GM21619 (cell line): Measurements from ENCODE around the gene GTPBP3.
"Not testable (repeated sequence)": the region's sequence is repeated elsewhere in the genome, so short reads cannot be mapped to it uniquely, and the experiment has no call there.

ENCODE experiments used
- ATAC-seq: cut with Tn5 transposase; IDR thresholded peaks from one replicate; pipeline ENCODE4 v1.9.1; 2021; ENCODE audit not compliant: unreplicated experiment

The GTPBP3 gene

GRCh38 chr19:17341386-17341785, 4.0 kb downstream of the GTPBP3 start:
- ATAC-seq, result no peak

GRCh38 chr19:17341845-17342244, 4.5 kb downstream of the GTPBP3 start:
- no peak for ATAC-seq

- ATAC-seq, result no peak
Measured at GRCh38 chr19:17346109-17346671, 8.8 kb downstream of the GTPBP3 start.

- no peak for ATAC-seq
Measured at GRCh38 chr19:17347361-17347760, 10.0 kb downstream of the GTPBP3 start.

- ATAC-seq, result no peak
Measured at GRCh38 chr19:17347877-17348276, 10.5 kb downstream of the GTPBP3 start.

DNA sequence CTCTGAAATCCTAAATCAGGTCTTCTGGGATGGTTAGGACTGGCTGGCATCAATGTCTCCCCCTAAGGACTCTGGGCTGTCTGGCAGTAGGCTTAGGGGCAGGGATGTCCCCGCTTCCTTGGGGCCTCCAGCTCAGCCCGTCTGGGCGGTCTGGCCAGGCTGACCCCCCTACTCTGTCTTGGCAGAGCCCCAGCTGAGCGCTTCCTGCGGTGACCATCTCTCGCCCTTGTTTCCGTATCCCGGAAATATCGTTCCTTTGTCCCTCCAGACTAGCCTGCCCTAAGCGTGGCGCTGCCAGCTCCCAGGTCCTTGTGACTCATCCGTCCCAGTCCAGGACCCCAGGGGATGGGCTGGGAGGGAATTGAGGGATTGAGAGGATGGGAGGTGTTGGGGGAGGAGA, 11.3 kb downstream of the GTPBP3 start:
- ATAC-seq, result no peak

GRCh38 chr19:17351815-17352435, 14.6 kb downstream of the GTPBP3 start:
- no peak for ATAC-seq

GRCh38 chr19:17352608-17353280, 15.4 kb downstream of the GTPBP3 start:
- no peak for ATAC-seq

- ATAC-seq, result no peak
Measured at GRCh38 chr19:17353386-17353785, 16.0 kb downstream of the GTPBP3 start.

GRCh38 chr19:17357078-17357666, 19.8 kb downstream of the GTPBP3 start:
- no peak for ATAC-seq

DNA sequence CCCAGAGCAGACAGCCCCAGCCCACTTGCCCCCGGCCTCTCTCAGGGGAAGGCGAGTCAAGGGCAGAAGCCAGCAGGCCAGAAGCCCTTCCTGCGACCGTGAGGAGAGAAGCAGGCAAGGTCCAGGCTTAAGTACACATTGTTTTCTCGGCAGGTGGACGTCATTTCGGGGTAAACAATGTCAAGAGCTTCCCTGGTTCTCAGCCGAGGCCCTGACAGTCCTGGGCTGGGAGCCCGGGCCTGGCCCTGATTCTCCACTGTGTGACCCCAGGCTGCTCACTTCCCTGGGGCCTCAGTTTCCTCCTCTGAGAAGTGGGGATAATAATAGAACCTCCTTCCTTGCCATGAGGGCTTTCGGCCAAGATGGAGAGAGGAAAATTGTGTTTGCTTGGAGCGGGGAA, 20.4 kb downstream of the GTPBP3 start:
- no peak for ATAC-seq

DNA sequence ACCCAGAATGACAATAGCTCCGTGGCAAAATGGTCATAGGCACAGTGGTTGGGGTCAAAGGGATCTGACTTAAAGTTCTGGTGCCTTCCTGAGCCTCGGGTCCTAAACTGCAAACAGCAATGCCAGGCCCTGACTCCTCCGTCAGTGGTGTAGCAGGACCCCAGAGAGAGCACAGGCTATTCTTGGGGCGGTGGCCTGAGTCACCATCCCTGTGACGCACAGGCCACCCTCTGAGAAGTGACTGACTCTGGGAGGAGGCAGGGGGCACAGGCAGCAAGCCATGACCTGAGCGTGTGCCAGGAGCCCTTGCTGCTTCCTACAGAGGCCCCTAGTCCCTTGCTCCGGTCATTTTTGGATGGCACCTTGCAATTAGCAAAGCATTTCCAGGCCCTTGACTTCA, 21.0 kb downstream of the GTPBP3 start:
- ATAC-seq, result no peak

DNA sequence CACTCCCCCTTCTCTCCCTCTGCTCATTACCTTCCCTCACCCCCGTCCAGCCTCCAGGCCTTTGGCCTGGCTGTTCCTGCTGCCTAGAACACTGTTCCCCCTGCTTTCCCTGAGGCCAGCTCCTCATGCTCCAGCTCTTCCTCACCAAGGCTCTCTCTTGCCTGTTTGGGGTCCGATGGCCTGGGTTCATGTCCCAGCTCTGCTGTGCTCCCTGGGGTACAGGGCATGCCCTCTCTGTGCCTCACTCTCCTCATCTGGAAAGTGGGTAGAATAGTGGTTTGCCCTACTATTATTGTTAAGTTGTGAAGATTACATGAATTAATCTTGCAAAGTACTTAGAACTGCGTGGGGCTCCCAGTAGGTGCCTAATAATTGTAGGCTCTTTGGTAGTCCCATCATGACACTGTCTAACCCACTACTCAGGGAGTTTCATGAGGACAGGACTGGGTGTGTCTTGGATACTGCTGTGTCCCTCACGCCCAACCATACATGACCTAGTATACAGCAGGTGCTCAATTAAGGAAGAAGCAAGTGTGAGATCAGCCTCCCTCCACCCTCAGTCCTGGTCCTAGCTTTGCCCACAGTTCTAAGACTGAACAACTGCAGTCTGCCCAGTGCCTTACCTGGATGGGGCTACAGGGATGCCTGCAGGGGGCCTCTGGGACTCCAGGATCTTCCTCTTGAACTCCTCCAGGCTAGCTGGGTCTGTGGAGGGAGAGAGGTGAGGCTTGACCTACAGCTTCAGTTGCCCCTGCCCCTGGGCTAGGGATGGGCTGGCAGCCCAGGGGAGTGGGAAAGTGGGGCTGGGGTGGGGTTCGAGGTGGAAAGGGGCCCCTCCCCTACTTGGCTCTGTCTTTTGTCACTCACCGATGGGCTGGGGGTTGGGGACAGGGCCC, 22.8 kb downstream of the GTPBP3 start:
- ATAC-seq, result no peak

DNA sequence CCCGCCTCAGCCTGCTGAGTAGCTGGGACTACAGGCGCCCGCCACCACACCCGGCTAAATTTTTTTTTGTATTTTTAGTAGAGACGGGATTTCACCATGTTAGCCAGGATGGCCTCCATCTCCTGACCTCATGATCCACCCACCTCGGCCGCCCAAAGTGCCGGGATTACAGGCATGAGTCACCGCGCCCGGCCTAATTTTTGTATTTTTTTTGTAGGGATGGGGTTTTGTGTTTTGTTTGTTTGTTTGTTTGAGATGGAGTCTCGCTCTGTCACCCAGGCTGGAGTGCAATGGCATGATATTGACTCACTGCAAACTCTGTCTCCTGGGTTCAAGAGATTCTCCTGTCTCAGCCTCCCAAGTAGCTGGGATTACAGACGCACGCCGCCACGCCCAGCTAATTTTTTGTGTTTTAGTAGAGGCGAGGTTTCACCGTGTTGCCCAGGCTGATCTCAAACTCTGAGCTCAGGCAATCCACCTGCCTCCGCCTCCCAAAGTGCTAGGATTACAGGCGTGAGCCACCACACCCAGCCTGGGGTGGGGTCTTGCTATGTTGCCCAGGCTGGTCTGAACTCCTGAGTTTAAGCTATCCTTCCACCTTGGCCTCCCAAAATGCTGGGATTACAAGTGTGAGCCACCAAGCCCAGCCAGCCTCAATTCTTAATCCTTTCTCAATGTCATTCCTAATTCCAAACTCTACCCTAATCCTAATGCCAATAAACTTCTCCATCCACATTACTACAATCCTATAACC, 26.7 kb downstream of the GTPBP3 start:
- not testable (repeated sequence) for ATAC-seq

DNA sequence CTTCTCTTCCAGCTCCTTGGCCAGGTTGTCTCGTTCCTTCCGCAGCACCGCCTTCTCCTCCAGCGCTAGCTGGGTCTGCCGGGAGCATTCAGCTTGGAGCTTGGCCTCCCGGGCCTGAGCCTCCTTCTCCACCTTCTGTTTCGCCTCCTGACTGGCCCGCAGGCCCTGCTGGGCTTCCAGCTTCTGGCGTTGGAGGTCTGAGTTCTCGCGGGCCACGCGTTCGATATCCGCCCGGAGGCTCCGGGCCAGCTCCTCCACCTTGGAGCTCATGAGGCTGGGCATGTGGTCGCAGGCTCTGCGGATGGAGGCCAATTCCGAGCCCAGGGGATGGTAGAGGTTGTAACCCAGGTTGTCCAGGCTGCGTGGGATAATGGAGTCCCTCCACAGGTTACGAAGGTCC, 28.0 kb downstream of the GTPBP3 start:
- ATAC-seq, result no peak

- ATAC-seq, result peak; percentile 78
Measured at GRCh38 chr19:17370026-17370587, 32.8 kb downstream of the GTPBP3 start.

DNA sequence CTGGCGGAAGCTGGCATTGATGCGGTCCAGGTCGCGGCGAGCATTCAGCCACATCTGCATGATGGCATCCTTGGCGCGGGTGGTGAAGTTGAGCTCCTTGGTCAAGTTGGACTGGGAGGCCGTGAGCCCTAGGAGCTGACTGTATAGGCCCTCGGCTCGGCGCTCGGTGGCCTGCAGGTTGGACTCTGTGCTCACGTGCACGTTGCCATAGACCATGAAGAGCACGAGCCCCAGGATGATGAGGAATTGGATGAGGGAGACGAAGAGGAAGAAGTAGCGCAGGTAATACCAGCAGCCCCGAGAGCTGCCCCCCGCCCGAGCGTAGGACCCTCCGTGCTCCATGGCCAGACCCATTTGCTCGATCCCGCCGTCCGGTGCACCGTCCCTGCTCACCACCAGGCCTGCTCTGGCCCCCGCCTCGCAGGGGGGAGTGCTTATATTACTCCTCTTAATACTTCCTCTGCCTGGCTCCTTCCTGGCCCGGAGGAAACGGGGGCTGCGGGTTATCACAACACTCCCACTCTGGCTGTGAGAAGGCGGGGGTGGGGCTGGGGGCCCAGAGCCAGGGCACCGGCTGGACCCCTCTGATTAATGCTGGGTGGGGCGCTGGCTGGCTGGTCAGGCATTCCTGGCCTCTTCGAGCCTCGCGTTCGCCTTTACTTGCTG, 39.7 kb downstream of the GTPBP3 start, which contains the start of gene PLVAP:
TSS of gene PLVAP (minus strand) at position 408 of the 666 bp plus-strand sequence. CDS start at position 354, 54 bp downstream.
- no peak for ATAC-seq

GRCh38 chr19:17378271-17378670, 40.9 kb downstream of the GTPBP3 start:
- ATAC-seq, result no peak

- ATAC-seq, result no peak
Measured at GRCh38 chr19:17379221-17379631, 41.9 kb downstream of the GTPBP3 start.
